Hepatocyte (in vitro differentiated cells): Measurements from ENCODE around the gene RBM19.

Source experiments
- EZH2 ChIP-seq: fragments of 200-600 bp; sonication (generic); IDR thresholded peaks from 2 replicates; pipeline ENCODE4 v1.6.1; 2016; ENCODE audit warnings: antibody characterized with exemption, mild to moderate bottlenecking, borderline replicate concordance
- TF ChIP-seq, protein P1 (sequence below): fragments of 200-600 bp; sonication (generic); IDR thresholded peaks from 2 replicates; pipeline ENCODE4 v1.5.1; 2016; ENCODE audit warnings: antibody characterized with exemption, mild to moderate bottlenecking; ENCODE audit not compliant: poor library complexity

DNA sequence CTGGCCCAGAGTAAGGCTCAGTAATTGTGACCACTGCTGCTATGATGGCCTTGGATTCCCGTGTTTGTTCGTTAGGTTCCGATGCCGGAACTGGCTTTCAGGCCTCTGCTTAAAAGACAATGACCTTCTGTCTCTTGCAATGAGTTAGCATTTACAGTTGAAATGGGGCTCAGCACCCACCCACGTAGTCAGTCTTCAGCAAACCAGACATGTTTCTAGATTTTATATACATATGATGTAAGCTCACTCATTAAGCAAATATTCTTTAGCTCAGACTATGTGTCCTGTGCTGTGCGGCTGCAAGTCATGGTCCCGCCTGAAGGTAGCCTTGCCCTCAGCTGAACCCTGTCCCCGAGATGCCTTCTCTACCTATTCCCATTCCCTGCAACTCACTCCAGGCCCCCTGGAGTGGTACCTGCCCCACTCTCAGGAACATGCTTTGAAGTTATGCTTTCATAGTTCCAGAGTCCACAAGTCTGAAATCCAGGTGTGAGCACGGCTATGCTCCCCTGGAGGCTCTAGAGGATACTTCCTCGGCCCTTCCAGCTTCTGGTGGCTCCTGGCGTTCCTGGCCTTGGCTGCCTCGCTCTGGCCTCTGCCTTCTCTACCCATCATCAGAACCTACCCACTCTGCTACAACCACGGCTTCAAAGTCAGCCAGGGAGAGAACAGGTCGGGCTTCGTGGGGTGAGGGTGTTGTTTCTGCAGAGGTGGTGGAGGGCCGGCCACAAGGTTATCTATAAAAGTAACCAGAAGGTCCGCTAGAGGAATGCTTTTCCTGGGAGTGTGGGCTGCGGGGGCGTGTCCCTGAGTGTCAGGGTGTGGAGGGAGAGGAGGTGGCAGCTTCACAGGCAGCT, 157.8 kb downstream of the RBM19 start:
- TF ChIP-seq EZH2 = no peak
- TF ChIP-seq, protein P1, sequence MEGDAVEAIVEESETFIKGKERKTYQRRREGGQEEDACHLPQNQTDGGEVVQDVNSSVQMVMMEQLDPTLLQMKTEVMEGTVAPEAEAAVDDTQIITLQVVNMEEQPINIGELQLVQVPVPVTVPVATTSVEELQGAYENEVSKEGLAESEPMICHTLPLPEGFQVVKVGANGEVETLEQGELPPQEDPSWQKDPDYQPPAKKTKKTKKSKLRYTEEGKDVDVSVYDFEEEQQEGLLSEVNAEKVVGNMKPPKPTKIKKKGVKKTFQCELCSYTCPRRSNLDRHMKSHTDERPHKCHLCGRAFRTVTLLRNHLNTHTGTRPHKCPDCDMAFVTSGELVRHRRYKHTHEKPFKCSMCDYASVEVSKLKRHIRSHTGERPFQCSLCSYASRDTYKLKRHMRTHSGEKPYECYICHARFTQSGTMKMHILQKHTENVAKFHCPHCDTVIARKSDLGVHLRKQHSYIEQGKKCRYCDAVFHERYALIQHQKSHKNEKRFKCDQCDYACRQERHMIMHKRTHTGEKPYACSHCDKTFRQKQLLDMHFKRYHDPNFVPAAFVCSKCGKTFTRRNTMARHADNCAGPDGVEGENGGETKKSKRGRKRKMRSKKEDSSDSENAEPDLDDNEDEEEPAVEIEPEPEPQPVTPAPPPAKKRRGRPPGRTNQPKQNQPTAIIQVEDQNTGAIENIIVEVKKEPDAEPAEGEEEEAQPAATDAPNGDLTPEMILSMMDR = no peak
